Measurements from ENCODE around the gene NTN3. TPM values are rescaled to one million over a fixed set of nuclear protein-coding genes. Genes with fewer than 3 reads are reported as not detected.

The NTN3 gene
- total RNA-seq, 4 donors from 2014 or later = 1.3 to 15.5 TPM; not detected in 2

DNA sequence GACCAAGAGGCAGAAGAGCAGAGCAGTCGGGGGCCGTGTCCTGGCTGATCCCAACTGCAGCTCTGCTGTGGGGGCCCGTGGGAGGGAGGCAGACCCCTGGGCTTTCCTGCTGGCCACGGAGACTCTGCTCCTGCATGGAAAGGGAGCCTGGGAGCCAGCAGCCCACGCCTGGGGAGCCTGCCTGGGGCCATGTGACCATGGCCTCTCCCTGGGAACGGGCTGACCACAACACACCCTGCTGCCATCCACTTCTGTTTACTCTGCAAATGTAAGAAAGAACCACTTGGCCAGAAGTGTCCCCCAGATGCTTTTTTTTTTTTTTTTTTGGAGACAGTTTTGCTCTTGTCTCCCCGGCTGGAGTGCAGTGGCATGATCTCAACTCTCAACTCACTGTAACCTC is 13.2 kb upstream of the NTN3 start:
- H3K4me1 ChIP-seq = peaks cover 0 to 6% of the 10 kb centered on the region in 2 donors
- no peak for TF ChIP-seq POLR2A (IDR thresholded peaks at IDR 0.05)
- TF ChIP-seq, protein P1, sequence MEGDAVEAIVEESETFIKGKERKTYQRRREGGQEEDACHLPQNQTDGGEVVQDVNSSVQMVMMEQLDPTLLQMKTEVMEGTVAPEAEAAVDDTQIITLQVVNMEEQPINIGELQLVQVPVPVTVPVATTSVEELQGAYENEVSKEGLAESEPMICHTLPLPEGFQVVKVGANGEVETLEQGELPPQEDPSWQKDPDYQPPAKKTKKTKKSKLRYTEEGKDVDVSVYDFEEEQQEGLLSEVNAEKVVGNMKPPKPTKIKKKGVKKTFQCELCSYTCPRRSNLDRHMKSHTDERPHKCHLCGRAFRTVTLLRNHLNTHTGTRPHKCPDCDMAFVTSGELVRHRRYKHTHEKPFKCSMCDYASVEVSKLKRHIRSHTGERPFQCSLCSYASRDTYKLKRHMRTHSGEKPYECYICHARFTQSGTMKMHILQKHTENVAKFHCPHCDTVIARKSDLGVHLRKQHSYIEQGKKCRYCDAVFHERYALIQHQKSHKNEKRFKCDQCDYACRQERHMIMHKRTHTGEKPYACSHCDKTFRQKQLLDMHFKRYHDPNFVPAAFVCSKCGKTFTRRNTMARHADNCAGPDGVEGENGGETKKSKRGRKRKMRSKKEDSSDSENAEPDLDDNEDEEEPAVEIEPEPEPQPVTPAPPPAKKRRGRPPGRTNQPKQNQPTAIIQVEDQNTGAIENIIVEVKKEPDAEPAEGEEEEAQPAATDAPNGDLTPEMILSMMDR (IDR thresholded peaks at IDR 0.05) = no peak
- no peak overlapping the region for H3K27ac ChIP-seq
- H3K36me3 ChIP-seq = no peaks in the 10 kb centered on the region
- no peaks in the 10 kb centered on the region for H3K27me3 ChIP-seq
- no peak overlapping the region for H3K4me3 ChIP-seq
- intact Hi-C loops (cut with DNase I; ENCODE audit: low total_unique reads) = no loop called here
- no peaks in the 10 kb centered on the region for H3K9me3 ChIP-seq
- no peak for DNase-seq

DNA sequence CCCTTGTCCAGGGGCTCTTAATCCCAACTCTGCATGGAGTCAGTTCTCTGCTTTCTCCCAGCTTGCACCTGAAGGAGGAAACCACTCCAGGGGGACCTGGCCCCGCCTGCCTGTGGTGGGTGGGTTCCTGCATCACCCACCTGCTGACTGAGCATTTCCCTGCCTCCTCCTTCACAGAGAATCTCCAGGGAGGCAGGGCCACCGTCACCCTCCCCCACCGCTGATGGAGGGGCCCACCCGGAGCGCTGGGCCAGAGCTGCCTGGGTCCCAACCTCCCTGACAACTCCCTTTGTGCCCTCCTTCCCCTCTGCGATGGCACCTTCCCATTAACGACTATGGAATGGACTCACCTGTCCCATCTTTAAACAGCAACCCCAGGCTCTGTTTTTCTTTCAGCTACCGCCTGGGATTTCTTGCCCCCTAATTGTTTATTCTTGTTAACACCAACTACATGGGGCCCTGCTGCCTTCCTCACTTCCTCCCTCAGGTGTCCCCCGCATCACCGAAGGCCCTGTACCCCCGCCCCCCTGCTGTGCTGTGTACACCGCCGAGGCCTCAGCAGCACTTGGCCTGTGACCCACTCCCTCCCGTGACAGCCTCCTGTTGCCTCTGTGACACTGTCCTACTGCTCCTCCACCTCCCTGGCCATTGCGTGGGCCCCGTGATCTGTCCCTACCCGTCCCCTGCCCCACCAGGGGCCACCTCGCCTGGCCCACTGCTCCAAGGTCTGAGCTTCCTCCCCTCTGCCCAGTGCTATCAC is 12.0 kb upstream of the NTN3 start:
- no peak for DNase-seq
- peak overlapping the region; percentile 46 to 56 for H3K4me3 ChIP-seq
- H3K27ac ChIP-seq = peak overlapping the region; percentile 26 to 34
- H3K9me3 ChIP-seq = no peaks in the 10 kb centered on the region
- intact Hi-C loops (cut with DNase I; ENCODE audit: low total_unique reads) = no loop called here
- no peaks in the 10 kb centered on the region for H3K27me3 ChIP-seq
- peaks cover 0 to 6% of the 10 kb centered on the region in 2 donors for H3K4me1 ChIP-seq
- no peak for TF ChIP-seq POLR2A (IDR thresholded peaks at IDR 0.05)
- TF ChIP-seq, protein P1 (IDR thresholded peaks at IDR 0.05) = no peak
- no peaks in the 10 kb centered on the region for H3K36me3 ChIP-seq

DNA sequence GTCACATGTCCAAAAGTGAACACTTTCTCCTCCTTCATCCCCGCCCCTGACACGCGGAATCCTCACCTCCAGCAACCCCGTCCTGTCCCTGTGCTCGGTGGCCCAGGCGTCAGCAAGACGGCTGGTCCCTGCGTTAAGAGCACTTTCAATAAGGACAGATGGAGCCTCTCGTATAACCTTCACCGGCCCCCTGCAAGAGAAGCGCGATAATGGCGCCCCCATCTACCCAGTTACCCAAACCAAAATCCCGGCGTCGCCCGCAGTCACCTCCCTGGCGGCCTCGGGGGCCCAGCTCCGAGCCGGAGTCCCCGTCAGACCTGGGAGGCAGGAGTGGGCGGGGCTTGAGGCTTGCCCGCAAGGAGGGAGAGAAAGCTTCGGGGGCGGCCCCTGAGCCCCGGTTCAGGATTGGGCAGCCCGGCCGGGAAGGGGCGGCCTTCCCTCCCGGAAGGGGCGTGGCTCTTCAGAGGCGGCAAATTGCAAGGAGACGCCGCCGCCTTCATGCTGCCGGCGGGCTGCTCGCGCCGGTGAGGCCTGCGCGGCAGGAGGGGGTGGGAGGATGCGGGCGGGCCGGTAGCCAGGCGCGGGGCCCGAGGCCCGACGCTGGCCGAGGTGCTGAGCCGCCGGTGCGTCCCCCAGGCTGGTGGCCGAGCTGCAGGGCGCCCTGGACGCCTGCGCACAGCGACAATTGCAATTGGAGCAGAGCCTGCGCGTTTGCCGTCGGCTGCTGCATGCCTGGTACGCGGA is 11.3 kb upstream of the NTN3 start, which contains the start of gene TEDC2:
TEDC2 (plus strand) TSS at position 463 of the 744 bp plus-strand sequence; CDS start at position 499, 36 bp downstream.
- DNase-seq = peak; percentile 94 to 95
- peak within 1 kb of the TSS; percentile 46 to 56 for H3K4me3 ChIP-seq
- H3K9me3 ChIP-seq = no peaks in the 10 kb centered on the region
- peaks cover 0 to 6% of the 10 kb centered on the region in 2 donors for H3K4me1 ChIP-seq
- H3K27ac ChIP-seq = peak within 1 kb of the TSS; percentile 26 to 34
- TF ChIP-seq, protein P1 (IDR thresholded peaks at IDR 0.05) = no peak
- TF ChIP-seq POLR2A (IDR thresholded peaks at IDR 0.05) = no peak
- no peaks in the 10 kb centered on the region for H3K27me3 ChIP-seq
- intact Hi-C loops (cut with DNase I; ENCODE audit: low total_unique reads) = no loop called here
- no peaks in the 10 kb centered on the region for H3K36me3 ChIP-seq

DNA sequence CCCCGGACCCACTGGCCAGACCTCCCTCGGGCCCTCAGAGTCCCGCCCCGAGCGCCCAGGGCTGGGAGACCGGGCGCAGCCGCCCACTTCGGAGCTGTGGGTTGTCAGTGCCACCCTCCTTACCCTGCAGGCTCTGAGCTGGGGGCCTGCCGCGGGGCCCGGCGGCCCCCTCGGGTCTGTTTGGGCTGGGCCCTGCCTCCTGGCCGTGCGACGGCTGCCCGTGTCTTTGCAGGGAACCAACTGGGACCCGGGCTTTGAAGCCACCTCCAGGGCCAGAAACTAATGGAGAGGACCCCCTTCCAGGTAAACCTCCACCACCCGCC is 10.7 kb upstream of the NTN3 start:
- no peak for DNase-seq
- H3K27me3 ChIP-seq = no peaks in the 10 kb centered on the region
- no peaks in the 10 kb centered on the region for H3K36me3 ChIP-seq
- H3K4me3 ChIP-seq = peak overlapping the region; percentile 46 to 56
- H3K9me3 ChIP-seq = no peaks in the 10 kb centered on the region
- no peak for TF ChIP-seq POLR2A (IDR thresholded peaks at IDR 0.05)
- TF ChIP-seq, protein P1 (IDR thresholded peaks at IDR 0.05) = no peak
- H3K4me1 ChIP-seq = peaks cover 0 to 6% of the 10 kb centered on the region in 2 donors
- intact Hi-C loops (cut with DNase I; ENCODE audit: low total_unique reads) = no loop called here
- no peak overlapping the region for H3K27ac ChIP-seq

DNA sequence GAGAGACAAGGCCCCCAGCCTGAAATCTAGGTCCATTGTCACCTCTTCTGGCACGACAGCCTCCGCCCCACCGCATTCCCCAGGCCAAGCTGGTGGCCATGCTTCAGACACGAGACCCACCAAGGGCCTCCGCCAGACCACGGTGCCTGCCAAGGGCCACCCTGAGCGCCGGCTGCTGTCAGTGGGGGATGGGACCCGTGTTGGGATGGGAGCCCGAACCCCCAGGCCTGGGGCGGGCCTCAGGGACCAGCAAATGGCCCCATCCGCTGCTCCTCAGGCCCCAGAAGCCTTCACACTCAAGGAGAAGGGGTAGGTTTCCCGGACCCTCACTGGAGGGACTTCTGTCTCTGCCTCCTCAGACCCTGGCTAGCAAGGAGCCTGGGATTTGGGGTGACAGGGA is 10.2 kb upstream of the NTN3 start:
- Histone ChIP-seq H3K27me3 (no peaks in the 10 kb centered on the region), H3K4me3 (no peak overlapping the region), H3K36me3 (no peaks in the 10 kb centered on the region), H3K9me3 (no peaks in the 10 kb centered on the region), H3K4me1 (peaks cover 0 to 6% of the 10 kb centered on the region in 2 donors), H3K27ac (no peak overlapping the region)
- TF ChIP-seq, protein P1 (IDR thresholded peaks at IDR 0.05) = no peak
- TF ChIP-seq POLR2A (IDR thresholded peaks at IDR 0.05) = no peak
- DNase-seq = no peak
- intact Hi-C loops (cut with DNase I; ENCODE audit: low total_unique reads) = no loop called here
